GM19328 (cell line): ENCODE measurements around the gene POLR2H.
A peak's percentile ranks its signal among the peaks of the same experiment; 100 is the strongest.

Source experiments
- ATAC-seq: cut with Tn5 transposase; IDR thresholded peaks from one replicate; pipeline ENCODE4 v1.9.1; 2021; ENCODE audit warnings: mild to moderate bottlenecking, moderate library complexity; ENCODE audit not compliant: unreplicated experiment

POLR2H gene

DNA sequence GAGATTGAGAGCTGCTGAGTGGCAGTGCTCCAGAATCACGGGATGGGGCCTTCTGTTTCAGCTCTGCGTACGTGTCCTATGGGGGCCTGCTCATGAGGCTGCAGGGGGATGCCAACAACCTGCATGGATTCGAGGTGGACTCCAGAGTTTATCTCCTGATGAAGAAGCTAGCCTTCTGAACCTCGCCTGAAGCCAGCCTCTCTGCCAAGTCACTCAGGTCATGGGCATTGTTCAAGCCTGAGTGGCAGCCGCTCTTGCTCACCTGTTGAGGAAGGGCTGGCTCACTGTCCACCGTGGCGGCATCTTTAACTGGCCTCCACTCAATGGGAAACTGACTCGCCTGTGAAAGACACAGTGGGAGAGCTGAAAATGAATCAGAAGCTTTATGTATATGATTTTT is 6.6 kb downstream of the POLR2H start:
- ATAC-seq = no peak

DNA sequence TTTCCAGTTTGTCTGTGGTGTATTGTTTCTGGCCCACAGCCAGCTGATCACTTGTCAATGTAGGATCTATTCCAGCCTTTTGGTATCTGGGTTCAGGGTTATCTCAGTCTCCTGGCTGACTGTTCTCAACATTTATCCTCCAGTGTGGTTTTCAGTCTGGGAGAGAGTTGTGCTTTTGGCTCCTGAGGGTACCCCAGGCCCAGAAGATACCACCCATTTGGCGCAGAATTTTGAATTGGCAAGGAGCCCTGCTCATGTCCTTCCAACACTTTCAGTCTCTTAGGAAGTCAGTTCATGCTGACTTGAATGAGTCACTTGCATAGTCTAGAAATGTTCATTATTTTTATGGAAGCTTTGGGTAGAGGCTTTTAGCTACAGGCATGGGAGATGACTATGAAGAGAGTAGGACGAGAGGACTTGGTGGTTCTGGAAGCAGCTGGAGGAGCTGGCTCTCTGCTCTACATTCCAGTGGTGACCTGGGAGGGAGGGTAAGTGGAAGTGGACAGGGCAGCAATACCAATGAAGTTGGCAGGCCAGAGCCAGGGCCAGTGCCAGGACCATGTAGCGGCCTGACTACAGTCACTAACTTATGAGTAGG is 7.2 kb downstream of the POLR2H start:
- no peak for ATAC-seq

DNA sequence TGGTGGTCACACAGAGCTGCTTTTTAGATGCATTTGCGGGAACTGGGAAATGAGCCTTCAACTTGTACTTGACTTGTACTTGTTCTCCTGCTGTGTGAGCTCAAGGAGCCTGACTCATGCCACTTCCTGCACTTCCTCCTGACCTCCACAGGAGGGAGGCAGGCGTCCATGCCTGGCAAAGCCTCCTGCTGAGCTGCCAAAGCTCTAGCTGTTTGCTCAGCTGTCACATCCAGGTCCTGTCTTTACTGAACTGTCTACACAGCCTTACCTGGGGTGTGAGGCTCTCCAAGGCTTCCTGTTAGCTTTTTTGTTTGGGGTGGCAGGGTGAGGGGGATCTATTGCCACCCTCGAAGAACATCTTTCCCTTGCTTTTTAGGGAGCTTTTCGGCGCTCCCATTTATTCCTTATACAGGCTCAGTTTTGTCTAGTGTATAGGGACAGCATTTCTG is 10.1 kb downstream of the POLR2H start:
- peak; percentile 53 for ATAC-seq

DNA sequence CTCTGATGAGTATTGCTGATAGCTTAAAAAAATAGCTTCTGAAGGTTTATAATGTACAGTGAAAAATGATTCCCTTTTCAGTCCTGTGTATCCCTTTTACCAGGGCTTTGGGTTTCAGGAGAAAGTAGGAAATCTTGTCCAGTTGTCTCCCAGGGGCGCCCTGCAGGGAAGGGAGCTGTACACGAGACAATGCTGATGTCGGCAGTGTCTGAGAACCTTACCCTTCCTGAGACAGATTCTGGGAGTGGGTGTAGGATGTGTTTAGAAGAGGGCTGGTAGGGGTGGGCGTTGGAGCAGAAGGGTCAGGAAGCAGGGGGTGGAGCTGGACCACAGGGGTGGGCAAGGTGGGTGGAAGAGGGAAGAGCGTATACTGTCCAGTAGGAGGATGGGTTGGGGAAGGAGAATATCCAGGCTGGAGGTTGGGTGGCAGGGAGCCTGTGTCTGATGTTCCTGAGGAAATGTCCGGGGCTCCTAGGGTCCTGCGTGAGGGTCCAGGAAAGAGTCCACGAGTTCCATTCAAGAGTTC is 10.8 kb downstream of the POLR2H start:
- ATAC-seq = no peak

DNA sequence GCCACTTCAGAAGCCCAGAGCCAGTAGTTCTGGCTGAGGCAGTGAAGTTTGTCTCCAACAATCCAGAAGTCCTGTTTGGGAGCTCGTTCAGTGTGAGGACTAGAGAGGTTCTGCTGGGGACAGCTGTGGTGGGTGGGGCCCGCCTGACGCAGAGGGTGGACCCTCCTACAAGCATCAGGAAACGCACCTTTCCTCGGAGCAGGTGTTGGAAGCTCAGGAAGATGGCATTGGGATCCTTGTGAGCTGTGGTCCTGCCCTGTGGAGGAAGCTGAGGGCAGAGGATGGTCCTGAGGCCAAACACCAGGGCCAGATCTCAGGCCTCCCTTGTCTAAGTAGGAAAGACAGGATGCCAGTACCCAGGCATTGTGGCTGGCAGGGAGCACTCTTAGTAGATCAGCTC is 11.4 kb downstream of the POLR2H start:
- no peak for ATAC-seq

DNA sequence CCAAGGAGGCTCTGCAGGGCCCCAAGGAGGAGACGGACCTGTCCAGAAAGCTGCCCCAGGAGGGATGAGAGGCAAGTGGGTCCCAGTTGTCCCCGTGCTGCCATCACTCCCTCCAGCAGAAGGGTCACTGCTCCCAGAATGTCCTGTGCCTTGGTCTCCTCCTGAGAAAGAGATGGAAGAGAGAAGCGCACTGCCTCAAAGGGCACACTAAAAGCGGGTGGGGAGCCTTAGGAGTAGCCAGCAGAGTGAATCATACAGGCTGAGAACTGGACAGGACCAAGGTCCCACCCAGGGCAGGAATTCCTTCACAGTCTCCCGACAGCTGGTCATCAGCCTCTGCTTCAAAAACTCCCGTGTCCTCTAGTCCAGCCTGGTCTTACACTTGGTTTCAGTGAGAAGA is 11.9 kb downstream of the POLR2H start:
- ATAC-seq = no peak

DNA sequence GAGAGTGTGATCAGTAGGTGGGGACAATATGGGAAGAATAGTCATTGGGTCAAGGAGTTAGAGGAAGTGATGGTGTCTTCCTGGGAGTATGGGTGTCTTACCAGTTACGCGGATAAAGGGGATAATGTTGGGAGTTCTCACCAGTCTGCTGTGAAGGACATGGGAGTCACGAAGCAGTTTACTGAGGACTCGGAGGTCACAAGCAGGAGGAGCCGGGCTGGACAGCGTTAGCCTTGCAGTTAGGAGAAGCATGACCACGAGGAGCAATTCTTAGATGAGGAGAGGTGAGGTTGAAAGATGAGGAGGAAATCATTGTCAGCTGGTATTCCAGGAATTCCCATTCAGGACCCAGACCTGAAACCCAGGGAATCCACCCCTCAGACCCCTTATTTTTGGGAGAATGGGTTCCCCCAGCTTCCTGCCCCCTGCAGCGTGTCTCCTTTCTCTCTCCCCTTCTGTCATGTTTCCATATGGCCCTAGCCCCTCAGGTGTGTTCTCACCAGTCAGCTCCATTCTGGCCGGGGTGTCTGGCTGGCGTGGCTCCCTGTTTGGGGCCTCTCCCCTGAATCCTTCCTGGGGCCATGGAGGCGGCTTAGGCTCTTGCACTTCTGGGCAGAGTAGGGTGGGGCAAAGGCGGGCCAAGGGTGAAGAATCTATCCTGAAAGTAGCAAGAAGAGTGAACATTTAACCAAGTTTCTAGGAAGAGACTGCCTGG is 14.4 kb downstream of the POLR2H start:
- ATAC-seq = no peak

DNA sequence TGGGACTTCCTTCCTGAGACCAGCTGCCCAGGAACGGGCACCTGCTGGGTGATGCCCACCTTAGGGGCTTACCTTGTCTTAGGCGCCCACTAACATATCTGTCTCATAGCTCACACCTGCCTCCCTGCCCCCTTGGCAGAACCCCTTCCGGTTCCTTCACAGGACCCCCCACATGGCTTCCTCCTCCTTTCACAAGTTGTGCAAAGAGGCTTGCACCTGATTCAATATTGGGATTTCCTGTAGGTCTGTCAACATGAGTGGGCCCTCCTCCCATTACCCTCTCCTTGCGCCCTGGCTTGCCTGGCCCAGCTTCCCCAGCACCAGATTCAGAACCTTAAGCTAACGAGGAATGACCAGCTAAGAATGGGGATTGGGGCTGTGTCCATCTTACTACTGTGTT is 15.9 kb downstream of the POLR2H start:
- ATAC-seq = no peak

DNA sequence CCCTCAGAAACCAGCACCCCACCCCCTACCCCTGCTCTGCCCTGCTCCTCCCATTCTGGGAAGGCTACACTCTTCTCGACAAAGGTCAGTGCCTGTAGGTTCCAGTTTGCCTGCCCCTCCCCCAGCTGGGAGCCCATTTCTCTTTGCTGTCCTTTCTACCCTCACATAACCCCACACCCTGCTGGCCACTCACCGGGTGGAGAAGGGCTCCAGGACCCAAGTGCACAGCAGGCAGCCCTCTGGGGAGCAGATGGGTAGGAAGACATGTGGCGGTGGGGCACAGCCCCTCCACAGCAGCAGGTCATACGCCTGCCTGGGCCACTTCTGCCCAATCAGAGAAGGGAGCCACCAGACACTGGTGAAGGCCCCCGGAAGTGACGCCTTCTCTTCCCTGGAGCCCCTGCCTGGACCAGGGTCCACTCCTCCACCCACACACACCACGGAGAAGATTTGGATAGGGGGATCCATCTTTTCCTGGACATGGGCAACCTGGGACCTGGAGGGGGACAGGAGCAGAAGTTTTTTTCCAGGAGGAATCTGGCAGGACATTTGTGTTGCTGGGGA is 16.5 kb downstream of the POLR2H start, which contains the start of gene THPO:
TSS of gene THPO (minus strand) at position 326 of the 564 bp plus-strand sequence. CDS start 1,948 bp downstream, outside the sequence.
- no peak for ATAC-seq

DNA sequence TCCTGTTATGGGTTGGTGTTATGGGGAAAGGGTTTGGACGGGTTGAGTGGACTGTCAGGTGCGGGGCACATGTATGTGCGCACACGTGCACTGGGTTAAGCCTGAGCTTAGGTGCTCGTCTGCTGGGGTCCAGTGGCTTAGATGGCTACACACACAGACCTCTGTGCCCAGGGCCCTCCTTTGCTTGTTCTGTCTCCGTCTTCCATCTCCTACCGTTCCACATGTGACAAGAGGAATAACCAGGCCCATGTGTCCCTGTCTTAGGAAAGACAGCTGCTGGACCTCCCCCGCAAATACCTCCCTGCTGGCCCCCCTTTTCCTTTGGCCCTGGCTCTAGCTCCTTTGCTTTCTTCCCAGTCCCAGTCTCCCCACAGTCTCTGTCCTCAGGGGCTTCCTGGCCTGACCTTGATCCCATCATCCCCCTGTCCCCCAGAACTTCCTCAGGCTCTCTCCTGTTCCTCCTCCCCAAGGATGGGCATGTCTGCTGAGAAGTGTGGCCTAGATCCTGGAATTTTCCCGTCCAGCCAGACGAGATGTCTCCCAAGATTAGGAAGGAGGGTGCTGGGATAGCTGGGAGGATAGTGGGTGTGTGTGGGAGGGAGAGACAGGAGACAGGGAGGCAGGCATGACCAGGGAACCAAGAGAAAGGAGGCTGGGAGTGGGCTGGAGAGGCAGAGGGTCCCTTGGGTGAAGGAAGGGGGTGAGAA is 17.3 kb downstream of the POLR2H start:
- no peak for ATAC-seq

DNA sequence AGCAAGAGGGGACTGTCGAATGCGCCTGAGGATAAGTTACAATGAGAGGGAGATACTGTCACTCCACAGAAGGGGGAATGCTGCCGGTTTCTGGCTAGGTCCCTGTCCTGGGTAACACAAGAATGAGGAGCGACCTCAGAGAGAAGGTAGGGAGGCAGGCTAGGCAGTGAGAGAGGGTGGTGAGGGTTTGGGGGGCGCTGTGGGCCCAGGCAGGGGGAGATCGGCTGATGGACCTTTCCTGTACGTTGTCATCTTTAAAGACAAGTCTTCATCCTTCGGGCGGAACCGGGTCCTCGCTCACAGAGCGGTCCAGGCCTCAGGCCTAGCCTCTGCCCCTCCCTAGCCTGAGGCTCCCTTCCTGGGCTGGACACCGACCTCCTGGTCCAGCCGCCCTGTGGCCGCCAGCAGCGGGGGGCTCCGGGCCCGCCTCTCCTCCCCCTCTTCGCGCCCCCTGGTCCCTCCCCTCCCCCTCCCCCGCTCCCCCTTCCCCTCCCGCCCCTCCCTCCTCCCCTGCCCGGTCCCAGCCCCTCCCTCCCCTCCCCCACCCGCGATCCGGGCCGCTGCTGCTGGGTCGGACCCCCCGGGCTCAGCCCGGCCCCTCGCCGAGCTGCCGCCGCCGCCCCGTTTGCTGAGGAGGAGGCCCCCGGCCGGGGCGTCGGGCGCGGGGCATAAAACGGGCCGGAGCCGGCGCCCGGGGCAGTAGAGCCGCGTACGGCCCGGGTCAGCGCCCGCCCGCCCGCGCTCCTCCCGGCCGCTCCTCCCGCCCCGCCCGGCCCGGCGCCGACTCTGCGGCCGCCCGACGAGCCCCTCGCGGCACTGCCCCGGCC is 18.1 kb downstream of the POLR2H start, which contains the start of gene CHRD:
TSS of gene CHRD (plus strand) at position 697 of the 827 bp plus-strand sequence. CDS start 265 bp downstream, outside the sequence.
- ATAC-seq = no peak

DNA sequence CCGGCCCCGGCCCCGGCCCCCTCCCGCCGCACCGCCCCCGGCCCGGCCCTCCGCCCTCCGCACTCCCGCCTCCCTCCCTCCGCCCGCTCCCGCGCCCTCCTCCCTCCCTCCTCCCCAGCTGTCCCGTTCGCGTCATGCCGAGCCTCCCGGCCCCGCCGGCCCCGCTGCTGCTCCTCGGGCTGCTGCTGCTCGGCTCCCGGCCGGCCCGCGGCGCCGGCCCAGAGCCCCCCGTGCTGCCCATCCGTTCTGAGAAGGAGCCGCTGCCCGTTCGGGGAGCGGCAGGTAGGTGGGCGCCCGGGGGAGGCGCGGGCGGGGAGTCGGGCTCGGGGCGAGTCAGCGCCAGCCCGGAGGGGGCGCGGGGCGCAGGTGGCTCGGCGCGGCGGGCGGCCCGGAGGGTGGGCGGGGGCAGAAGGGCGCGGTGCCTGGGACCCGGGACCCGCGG is 18.7 kb downstream of the POLR2H start:
- no peak for ATAC-seq

DNA sequence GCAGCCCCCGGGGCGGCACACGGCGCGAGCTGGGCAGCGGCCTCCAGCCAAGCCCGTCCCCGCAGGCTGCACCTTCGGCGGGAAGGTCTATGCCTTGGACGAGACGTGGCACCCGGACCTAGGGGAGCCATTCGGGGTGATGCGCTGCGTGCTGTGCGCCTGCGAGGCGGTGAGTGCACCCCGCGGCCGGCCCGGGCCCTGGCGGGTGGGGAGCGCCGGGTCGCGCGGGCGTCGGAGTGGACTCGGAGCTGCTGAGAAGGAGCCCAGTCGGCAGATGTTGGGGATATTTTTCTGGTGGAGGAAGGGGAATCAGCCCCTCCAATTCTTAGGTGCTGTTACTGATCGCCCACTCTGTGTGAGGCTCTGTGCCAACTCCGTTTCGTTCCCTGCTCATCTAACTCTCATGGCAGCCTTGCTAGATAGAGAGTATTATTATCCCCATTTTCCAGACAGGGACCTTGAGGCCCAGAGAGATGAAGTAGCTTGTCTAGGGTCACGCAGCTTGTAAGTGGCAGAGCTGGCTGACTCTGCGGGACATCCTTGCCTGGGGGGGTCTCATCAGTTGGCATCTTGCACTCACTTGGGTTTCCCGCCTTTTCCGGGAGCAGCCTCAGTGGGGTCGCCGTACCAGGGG is 19.2 kb downstream of the POLR2H start:
- no peak for ATAC-seq

DNA sequence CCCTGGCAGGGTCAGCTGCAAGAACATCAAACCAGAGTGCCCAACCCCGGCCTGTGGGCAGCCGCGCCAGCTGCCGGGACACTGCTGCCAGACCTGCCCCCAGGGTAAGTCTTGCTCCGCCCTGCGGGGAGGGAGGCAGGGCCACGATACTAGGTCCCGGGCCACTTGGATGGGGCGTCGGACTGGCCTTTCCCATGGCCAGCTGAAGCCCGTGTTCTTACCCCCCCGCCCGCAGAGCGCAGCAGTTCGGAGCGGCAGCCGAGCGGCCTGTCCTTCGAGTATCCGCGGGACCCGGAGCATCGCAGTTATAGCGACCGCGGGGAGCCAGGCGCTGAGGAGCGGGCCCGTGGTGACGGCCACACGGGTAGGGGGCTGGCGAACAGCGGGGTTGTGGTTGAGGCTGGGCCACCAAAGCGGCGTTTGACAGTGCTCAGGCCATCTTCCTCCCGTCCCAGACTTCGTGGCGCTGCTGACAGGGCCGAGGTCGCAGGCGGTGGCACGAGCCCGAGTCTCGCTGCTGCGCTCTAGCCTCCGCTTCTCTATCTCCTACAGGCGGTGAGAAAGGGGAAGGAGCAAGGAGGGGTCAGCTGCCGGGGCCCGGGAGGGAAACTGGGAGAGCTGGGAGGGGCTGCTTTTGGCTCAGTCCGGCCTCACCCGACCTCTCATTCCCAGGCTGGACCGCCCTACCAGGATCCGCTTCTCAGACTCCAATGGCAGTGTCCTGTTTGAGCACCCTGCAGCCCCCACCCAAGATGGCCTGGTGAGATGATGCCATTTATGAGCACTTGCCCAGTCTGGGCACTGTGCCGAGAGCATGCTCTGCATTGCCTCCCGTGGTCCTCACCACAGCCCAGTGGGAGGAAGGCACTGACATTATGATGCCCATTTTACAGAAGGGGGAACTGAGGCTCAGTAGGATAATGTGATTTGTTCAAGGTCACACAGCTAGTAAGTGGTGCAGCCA is 20.0 kb downstream of the POLR2H start:
- no peak for ATAC-seq

DNA sequence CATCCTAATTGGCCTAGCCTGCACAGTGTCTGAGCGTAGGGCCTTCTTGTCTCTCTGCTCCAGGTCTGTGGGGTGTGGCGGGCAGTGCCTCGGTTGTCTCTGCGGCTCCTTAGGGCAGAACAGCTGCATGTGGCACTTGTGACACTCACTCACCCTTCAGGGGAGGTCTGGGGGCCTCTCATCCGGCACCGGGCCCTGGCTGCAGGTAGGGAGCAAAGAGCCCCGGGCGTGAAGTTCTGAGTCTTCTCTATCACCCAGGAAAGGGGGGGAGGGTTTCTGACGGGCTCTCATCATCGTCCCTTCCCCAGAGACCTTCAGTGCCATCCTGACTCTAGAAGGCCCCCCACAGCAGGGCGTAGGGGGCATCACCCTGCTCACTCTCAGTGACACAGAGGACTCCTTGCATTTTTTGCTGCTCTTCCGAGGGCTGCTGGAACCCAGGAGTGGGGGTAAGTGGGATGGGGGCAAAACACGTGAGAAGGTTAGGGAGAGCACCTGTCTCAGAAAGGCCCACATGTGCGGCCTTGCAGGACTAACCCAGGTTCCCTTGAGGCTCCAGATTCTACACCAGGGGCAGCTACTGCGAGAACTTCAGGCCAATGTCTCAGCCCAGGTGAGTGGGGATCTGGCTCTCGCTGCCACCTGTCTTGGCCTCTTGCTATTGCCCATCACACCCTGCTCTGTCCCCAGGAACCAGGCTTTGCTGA is 21.0 kb downstream of the POLR2H start:
- ATAC-seq = no peak

DNA sequence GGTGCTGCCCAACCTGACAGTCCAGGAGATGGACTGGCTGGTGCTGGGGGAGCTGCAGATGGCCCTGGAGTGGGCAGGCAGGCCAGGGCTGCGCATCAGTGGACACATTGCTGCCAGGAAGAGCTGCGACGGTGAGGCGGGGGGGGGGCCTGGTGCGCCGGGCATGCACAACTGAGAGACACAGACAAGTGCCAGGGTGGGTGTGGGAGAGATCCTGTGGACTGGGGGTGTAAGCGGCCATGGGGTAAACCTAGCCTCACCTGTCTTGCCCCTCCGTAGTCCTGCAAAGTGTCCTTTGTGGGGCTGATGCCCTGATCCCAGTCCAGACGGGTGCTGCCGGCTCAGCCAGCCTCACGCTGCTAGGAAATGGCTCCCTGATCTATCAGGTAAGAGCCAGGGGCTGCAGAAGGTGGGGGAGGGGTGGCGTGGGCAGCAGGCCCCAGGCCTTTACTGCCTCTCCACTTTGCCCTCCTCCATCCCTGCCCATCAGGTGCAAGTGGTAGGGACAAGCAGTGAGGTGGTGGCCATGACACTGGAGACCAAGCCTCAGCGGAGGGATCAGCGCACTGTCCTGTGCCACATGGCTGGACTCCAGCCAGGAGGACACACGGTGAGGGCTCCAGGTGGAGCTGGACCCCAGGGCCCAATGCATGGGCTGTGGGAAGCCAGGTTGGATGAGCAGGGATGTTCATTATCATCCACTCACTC is 21.7 kb downstream of the POLR2H start:
- ATAC-seq = no peak

DNA sequence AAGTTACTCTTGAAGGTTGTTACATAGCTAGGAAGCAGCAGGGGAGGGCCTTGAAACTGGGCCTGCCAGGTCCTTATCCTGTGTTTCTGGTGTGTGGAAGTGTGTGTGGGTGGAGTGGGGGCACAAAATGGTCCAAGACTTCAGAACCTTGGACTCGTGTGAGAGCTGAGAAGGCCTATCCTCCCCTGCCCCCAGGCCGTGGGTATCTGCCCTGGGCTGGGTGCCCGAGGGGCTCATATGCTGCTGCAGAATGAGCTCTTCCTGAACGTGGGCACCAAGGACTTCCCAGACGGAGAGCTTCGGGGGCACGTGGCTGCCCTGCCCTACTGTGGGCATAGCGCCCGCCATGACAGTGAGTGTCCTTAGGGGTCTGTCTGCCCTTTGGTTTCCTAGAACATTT is 22.8 kb downstream of the POLR2H start:
- ATAC-seq = no peak
